Neutrophil (primary cell): ENCODE data around the gene LAMC1.

ENCODE experiments used
- H3K27ac ChIP-seq: fragments of 200-600 bp; sonication (generic); 2 replicates; pipeline ENCODE4 v1.5.1; 2016; ENCODE audit warnings: mild to moderate bottlenecking, moderate library complexity
- H3K27me3 ChIP-seq: fragments of 200-600 bp; sonication (generic); 2 replicates; pipeline ENCODE4 v1.6.0; 2016; ENCODE audit warnings: mild to moderate bottlenecking
- H3K36me3 ChIP-seq: fragments of 200-600 bp; sonication (generic); 2 replicates; pipeline ENCODE4 v1.5.1; 2017
- H3K4me1 ChIP-seq, 2 experiments: fragments of 200-600 bp in 1 of 2; sonication (generic) in 1 of 2; 1 replicate in 1 of 2; 2 replicates in 1 of 2; pipeline versions ENCODE4 v1.5.1 to v1.6.1; 2013 to 2016; ENCODE audit warnings: low read depth in 1 of 2, low read length in 1 of 2, mild to moderate bottlenecking in 1 of 2, moderate library complexity in 1 of 2; ENCODE audit not compliant: control insufficient read depth in 1 of 2, insufficient read depth in 1 of 2
- H3K4me3 ChIP-seq, 2 experiments: fragments of 200-600 bp in 1 of 2; sonication (generic) in 1 of 2; 1 replicate in 1 of 2; 2 replicates in 1 of 2; pipeline ENCODE4 v1.5.1; 2013 to 2016; ENCODE audit warnings: low read depth in 1 of 2, low read length in 1 of 2, mild to moderate bottlenecking in 1 of 2, moderate library complexity in 1 of 2
- H3K9me3 ChIP-seq: fragments of 200-600 bp; sonication (generic); 2 replicates; pipeline ENCODE4 v1.5.1; 2016
- CTCF ChIP-seq: fragments of 200-600 bp; sonication (generic); IDR thresholded peaks from 2 replicates; pipeline ENCODE4 v1.5.1; 2016; ENCODE audit warnings: antibody characterized with exemption

The LAMC1 gene

GRCh38 chr1:183003203-183003602, 20.0 kb upstream of the LAMC1 start:
- no peak for TF ChIP-seq CTCF
- H3K27me3 ChIP-seq = peaks cover 49% of the 10 kb centered on the region
- H3K9me3 ChIP-seq = no peaks in the 10 kb centered on the region
- H3K36me3 ChIP-seq = no peaks in the 10 kb centered on the region
- H3K4me3 ChIP-seq = no peak overlapping the region
- H3K27ac ChIP-seq = no peak overlapping the region
- H3K4me1 ChIP-seq = no peaks in the 10 kb centered on the region

GRCh38 chr1:183004141-183004540, 19.1 kb upstream of the LAMC1 start:
- peaks cover 42% of the 10 kb centered on the region for H3K27me3 ChIP-seq
- no peaks in the 10 kb centered on the region for H3K9me3 ChIP-seq
- no peak overlapping the region for H3K27ac ChIP-seq
- H3K4me3 ChIP-seq = no peak overlapping the region
- no peak for TF ChIP-seq CTCF
- H3K36me3 ChIP-seq = no peaks in the 10 kb centered on the region
- no peaks in the 10 kb centered on the region for H3K4me1 ChIP-seq

GRCh38 chr1:183011859-183012258, 11.4 kb upstream of the LAMC1 start:
- no peaks in the 10 kb centered on the region for H3K9me3 ChIP-seq
- TF ChIP-seq CTCF = no peak

GRCh38 chr1:183012301-183012994, 10.8 kb upstream of the LAMC1 start:
- Histone ChIP-seq H3K36me3 (no peaks in the 10 kb centered on the region), H3K4me3 (no peak overlapping the region), H3K27me3 (peaks cover 50% of the 10 kb centered on the region), H3K27ac (no peak overlapping the region), H3K9me3 (no peaks in the 10 kb centered on the region), H3K4me1 (no peaks in the 10 kb centered on the region)
- no peak for TF ChIP-seq CTCF

More at GRCh38 chr1:183011859-183012258, 11.4 kb upstream of the LAMC1 start:
- no peak overlapping the region for H3K4me3 ChIP-seq
- H3K27me3 ChIP-seq = peaks cover 49% of the 10 kb centered on the region
- H3K4me1 ChIP-seq = no peaks in the 10 kb centered on the region
- no peaks in the 10 kb centered on the region for H3K36me3 ChIP-seq
- no peak overlapping the region for H3K27ac ChIP-seq

- no peak overlapping the region for H3K27ac ChIP-seq
- peaks cover 93% of the 10 kb centered on the region for H3K27me3 ChIP-seq
- H3K9me3 ChIP-seq = no peaks in the 10 kb centered on the region
- no peak overlapping the region for H3K4me3 ChIP-seq
- no peaks in the 10 kb centered on the region for H3K36me3 ChIP-seq
- TF ChIP-seq CTCF = no peak
- H3K4me1 ChIP-seq = peaks cover 9 to 17% of the 10 kb centered on the region in 2 experiments
Observed at GRCh38 chr1:183019139-183019740, 4.0 kb upstream of the LAMC1 start.
